HL-60 (cell line): ENCODE data around the gene TPK1.

Experiments
- DNase-seq, 2 experiments: peaks; one replicate each; pipeline ENCODE4 v3.0.0-alpha.2; 2010 to 2020; ENCODE audit warnings: low read depth in 1 of 2, low spot score in 1 of 2
- H3K27ac ChIP-seq: fragments of 250-450 bp; sonication (Bioruptor Pico); replicated peaks from 2 replicates; pipeline ENCODE4 v1.5.1; 2020; ENCODE audit warnings: mild to moderate bottlenecking, moderate library complexity
- H3K27me3 ChIP-seq: fragments of 250-450 bp; sonication (Bioruptor Pico); 2 replicates; pipeline ENCODE4 v1.5.1; 2021; ENCODE audit warnings: mild to moderate bottlenecking, moderate library complexity; ENCODE audit not compliant: insufficient read depth, poor library complexity, severe bottlenecking
- H3K4me3 ChIP-seq: replicated peaks from 2 replicates; pipeline ENCODE4 v1.5.1; 2011; ENCODE audit warnings: mild to moderate bottlenecking, control low read depth, low read length; ENCODE audit not compliant: insufficient read depth
- GABPA ChIP-seq: IDR thresholded peaks from 2 replicates; pipeline ENCODE4 v1.6.1; 2012; ENCODE audit warnings: low read depth
- POLR2AphosphoS5 ChIP-seq: IDR thresholded peaks from 2 replicates; pipeline ENCODE4 v1.6.1; 2012; ENCODE audit warnings: low read depth
- SPI1 ChIP-seq: IDR thresholded peaks from 2 replicates; pipeline ENCODE4 v1.6.1; 2012; ENCODE audit warnings: low read depth, mild to moderate bottlenecking, borderline replicate concordance
- TF ChIP-seq, protein P1 (sequence below): IDR thresholded peaks from one replicate; pipeline ENCODE4 v1.5.1; 2011; ENCODE audit warnings: low read length, control low read depth, inconsistent platforms; ENCODE audit not compliant: insufficient read depth
- TF ChIP-seq, protein P2 (sequence below): IDR thresholded peaks from 2 replicates; pipeline ENCODE4 v1.6.1; 2012; ENCODE audit warnings: low read depth; ENCODE audit not compliant: insufficient replicate concordance

Gene TPK1

DNA sequence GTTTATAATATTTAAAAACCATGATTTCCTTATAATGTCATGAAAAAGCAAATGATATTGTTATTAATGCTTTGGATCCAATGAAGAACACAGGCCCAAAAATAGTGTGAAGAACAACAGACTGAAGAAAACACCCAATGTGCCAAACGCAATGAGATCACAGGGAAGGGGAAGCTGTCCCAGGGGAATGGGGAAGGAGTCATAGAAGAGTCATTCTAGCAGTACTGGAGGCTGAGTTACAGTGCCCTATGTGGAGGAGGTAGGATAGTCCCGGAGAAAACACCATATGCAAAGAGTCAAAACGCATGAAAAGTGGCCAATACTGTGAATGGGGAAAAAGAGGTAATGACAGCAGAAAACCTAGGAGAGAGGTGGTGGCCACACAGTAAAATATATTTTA lies 50.9 kb downstream of the TPK1 start:
- H3K27ac ChIP-seq, result no peak overlapping the region
- H3K27me3 ChIP-seq, result no peaks in the 10 kb centered on the region
- no peak overlapping the region for H3K4me3 ChIP-seq
- TF ChIP-seq GABPA, result no peak
- TF ChIP-seq, protein P1, sequence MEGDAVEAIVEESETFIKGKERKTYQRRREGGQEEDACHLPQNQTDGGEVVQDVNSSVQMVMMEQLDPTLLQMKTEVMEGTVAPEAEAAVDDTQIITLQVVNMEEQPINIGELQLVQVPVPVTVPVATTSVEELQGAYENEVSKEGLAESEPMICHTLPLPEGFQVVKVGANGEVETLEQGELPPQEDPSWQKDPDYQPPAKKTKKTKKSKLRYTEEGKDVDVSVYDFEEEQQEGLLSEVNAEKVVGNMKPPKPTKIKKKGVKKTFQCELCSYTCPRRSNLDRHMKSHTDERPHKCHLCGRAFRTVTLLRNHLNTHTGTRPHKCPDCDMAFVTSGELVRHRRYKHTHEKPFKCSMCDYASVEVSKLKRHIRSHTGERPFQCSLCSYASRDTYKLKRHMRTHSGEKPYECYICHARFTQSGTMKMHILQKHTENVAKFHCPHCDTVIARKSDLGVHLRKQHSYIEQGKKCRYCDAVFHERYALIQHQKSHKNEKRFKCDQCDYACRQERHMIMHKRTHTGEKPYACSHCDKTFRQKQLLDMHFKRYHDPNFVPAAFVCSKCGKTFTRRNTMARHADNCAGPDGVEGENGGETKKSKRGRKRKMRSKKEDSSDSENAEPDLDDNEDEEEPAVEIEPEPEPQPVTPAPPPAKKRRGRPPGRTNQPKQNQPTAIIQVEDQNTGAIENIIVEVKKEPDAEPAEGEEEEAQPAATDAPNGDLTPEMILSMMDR, result no peak
- TF ChIP-seq SPI1, result no peak
- TF ChIP-seq, protein P2, sequence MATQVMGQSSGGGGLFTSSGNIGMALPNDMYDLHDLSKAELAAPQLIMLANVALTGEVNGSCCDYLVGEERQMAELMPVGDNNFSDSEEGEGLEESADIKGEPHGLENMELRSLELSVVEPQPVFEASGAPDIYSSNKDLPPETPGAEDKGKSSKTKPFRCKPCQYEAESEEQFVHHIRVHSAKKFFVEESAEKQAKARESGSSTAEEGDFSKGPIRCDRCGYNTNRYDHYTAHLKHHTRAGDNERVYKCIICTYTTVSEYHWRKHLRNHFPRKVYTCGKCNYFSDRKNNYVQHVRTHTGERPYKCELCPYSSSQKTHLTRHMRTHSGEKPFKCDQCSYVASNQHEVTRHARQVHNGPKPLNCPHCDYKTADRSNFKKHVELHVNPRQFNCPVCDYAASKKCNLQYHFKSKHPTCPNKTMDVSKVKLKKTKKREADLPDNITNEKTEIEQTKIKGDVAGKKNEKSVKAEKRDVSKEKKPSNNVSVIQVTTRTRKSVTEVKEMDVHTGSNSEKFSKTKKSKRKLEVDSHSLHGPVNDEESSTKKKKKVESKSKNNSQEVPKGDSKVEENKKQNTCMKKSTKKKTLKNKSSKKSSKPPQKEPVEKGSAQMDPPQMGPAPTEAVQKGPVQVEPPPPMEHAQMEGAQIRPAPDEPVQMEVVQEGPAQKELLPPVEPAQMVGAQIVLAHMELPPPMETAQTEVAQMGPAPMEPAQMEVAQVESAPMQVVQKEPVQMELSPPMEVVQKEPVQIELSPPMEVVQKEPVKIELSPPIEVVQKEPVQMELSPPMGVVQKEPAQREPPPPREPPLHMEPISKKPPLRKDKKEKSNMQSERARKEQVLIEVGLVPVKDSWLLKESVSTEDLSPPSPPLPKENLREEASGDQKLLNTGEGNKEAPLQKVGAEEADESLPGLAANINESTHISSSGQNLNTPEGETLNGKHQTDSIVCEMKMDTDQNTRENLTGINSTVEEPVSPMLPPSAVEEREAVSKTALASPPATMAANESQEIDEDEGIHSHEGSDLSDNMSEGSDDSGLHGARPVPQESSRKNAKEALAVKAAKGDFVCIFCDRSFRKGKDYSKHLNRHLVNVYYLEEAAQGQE, result no peak
- no peak for TF ChIP-seq POLR2AphosphoS5
- DNase-seq, result no peak

DNA sequence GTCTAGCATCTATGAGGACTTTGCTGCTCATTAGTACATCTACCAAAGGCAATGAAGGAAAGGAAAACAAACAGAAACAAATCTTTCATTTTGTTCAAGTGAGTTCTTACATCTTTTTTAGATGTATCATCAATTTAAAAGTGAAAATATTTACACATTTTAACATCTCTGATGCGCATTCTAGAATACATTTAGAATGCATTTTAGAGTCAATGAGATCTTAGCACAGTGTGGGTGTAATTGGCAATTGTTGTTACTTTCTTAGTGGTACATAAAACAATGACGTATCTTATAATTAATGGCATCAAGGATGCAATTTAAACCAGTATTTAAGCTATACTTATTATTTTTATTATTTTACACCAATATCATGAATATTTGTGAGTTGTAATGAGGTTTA lies 51.4 kb downstream of the TPK1 start:
- no peak overlapping the region for H3K27ac ChIP-seq
- no peaks in the 10 kb centered on the region for H3K27me3 ChIP-seq
- DNase-seq, result no peak
- TF ChIP-seq SPI1 (no peak), GABPA (no peak), POLR2AphosphoS5 (no peak)
- TF ChIP-seq, protein P1, result no peak
- TF ChIP-seq, protein P2, result no peak
- no peak overlapping the region for H3K4me3 ChIP-seq

DNA sequence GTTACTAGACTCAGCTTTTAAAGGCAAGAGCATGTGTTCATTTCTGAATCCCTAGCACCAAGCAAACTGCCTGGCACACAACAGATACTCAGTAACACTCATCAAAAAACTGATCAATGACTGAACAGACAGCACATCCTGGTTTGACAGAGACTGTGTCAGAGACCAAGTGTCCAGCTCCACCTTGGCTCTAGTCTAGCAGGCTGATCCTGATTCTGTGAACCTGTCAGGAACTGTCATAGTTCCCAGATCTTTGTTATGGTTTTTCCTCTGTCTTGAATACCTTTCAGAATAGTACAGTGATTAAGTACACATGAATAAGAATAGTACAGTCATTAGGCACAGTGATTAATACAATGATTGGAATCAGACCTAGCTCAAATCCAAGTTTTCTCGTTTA lies 53.0 kb downstream of the TPK1 start:
- DNase-seq, result no peak
- Histone ChIP-seq H3K4me3 (no peak overlapping the region), H3K27ac (no peak overlapping the region), H3K27me3 (no peaks in the 10 kb centered on the region)
- TF ChIP-seq GABPA (no peak), SPI1 (no peak), POLR2AphosphoS5 (no peak)
- TF ChIP-seq, protein P1, result no peak
- TF ChIP-seq, protein P2, result no peak
